SHP77 (cell line): ENCODE measurements around the gene KIF3B.
A peak's percentile ranks its signal among the peaks of the same experiment; 100 is the strongest.
"Not testable (repeated sequence)": the region's sequence is repeated elsewhere in the genome, so short reads cannot be mapped to it uniquely, and the experiment has no call there.

Experiments
- DNase-seq, 2 experiments: peaks; one replicate each; lab custom pipeline; 2025; lab: John Stamatoyannopoulos, UW

The KIF3B gene

DNA sequence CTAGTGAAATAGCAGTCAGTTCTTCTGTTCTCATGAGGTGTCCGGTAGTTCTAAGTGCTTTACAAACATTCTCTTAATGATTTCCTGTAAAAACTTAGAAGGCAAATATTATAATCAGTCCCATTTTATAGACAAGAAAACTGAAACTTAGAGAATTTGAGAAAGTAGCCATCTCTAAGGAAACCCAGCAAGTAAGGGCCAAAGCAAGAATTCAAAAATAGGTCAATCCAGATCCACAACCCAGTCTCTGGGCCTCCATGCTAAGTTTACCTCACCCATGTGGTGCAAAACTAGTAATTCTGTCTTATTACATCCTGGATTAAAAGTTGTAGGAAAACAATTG, 53.1 kb downstream of the KIF3B start:
- no peak for DNase-seq

DNA sequence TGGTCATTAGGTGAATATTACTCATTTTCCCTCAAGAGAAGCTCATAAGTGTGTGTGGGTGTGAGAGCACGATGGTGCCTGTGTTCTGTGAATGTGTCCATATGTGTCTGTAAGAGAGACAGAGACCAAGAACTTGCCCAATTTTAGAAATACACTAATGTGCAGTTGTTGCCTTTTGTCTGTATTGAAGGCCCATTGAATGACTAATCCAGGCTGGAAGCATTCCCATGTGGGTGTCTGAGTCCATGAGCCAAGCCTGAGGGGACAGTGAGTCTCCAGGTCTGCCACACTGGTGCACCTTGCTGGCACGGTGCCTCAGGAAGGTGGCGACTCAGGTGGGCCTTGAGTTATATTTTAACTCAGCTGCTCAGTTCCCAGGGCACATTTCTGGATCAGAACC, 55.2 kb downstream of the KIF3B start:
- no peak for DNase-seq

DNA sequence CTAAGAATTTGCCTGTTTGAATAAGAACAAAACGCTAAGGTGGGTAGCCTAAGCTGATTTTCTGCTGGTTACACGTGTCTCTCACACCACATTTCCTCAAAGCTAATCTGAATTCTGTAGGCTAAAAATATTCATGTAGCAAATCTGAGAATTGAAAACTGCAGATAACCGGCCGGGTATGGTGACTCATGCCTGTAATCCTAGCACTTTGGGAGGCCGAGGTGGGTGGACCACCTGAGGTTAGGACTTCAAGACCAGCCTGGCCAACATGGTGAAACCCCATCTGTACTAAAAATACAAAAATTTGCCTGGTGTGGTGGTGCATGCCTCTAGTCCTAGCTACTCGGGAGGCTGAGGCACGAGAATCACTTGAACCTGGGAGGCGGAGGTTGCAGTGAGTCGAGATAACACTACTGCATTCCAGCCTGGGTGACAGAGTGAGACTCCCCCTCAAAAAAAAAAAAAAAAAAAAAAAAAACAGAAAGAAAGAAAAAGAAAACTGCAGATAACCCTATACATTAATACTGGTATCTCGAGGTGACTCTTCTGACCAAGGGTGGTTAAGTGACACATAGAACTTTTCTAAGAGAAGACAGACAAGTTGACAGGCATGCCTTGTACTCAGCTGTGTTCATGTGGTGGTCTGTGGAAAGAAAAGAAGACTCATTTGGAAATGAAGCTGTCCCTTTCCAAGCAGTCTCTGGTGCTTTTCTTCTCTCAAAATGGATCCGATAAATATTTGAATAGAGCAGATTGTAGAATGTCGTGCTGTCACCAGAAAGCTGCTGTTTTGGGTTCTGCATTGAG, 55.9 kb downstream of the KIF3B start:
- no peak for DNase-seq

DNA sequence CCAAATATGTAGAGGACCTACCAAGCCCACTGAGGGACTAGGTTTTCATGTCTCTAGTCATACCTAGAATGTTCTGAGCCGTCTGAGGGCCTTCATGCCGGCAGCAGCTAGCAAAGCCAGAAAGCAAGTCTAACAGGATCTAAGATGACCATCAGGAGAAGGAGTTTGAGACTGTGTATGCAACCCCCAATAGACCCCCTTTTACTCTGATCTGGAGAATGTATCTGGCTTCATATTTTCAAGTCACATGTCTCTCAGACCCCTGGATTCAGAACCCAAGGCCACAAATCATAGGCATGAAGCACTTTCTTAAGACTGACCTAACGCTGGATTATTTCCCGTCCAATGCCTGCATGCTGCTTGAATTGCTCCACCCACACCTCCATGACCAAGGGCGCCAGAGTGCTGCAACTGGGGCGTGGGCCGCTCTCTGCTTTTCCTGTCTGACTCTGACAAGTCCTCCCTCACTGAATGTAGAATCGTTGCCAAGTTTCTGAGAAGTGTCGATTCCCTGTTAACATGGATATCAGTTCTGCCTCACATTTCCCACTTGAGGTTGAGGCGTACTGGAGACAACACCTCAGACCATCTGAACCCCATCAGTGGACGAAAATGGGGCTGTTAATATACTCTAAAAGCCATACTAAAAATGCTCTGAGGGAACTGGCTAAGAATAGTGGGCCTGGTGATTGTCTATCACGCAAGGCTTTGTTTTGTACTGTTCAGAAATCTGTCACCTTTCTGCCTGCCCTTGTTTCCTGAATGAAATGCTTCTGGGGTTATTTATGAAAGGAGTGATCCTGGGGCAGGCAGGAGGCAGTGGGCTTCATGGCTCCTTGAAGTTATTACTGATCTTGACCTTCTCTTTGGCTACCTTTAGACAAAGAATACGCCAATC, 56.8 kb downstream of the KIF3B start:
- no peak for DNase-seq

DNA sequence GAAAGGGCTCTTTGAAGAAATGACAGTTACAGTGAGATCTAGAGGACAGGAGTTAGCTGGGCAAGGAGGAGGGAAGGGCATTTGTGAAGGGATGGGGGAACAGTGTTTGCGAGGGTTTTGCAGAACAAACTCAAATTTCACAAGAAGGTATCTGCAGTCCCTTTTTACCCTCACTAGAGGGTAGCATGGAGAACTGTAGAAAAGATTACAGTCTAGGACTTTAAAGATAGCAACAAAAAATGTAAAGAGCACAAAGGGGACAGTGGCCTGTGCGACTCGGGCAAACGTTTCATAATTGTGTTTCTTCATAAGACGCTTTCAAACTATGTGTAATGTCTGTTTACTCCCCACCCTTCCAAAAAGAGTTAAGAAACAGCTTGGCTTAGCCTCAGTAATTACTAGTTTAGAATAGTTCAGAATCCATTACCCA, 59.5 kb downstream of the KIF3B start:
- DNase-seq: peak in 1 of 2 experiments; percentile 7

DNA sequence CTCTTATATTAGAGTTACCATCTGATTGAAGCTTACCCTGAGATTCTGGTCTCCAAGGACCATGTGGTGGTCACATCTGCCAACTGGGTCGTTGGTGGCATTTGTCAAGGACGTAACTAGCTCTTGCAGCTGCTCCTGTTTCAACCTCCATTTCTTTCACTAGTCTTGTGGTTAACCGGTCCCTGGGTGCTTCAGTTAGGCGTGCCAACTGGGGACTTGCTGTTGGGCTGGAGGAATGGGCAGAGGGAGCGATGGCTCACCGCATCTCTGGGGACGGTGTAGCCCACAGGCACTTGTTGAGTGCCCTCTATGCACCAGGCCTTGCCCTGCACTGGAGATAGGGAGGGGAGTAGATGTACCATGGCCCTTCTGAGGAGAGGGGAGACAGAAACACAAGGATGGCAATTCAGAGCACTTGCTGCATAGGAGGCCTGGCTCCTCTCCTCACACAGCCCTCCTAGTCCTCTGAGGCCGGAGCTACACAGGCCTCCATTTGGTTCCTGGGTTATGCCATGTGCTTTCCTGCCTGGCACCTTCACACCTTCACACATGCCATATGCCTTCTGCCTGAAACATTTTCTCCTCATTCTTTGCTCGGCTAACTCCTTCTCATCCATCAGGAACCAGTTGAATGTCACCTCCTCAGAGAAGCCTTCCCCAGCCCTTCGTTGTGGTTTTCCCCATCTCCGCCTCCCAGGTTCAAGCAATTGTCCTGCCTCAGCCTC, 60.6 kb downstream of the KIF3B start:
- no peak for DNase-seq

DNA sequence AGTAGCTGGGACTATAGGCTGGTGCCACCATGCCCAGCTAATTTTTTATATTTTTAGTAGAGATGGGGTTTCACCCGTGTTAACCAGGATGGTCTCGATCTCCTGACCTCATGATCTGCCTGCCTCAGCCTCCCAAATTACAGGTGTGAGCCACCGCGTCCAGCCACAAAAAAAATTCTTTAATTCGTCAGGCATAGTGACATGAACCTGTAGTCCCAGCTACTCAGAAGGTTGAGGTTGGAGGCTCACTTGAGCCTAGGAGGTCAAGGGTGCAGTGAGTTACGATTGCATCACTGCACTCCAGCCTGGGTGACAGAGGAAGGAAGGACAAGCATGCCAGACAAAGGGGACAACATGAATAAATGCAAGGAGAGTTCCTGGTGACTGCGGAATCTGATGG, 61.2 kb downstream of the KIF3B start:
- DNase-seq: no peak

DNA sequence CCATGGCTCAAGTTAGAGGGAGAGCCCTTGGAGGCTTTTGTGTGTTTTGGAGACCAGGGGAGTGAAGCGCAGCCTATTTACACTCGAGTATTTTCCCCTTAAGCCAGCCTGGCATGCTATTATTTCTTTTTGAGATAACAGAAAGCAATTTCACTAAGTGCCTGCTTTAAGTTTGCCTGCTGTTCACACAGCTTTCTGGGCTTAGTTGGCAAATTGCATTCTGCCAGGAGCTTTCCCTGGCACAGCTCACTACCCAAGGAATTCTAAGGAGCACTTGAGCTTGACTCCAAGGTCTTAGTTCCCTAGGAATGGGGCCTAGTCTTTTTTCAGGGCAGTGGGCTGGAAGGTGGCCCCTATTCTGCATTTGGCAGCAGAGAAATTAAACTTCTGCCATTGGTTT, 61.7 kb downstream of the KIF3B start:
- DNase-seq: no peak

DNA sequence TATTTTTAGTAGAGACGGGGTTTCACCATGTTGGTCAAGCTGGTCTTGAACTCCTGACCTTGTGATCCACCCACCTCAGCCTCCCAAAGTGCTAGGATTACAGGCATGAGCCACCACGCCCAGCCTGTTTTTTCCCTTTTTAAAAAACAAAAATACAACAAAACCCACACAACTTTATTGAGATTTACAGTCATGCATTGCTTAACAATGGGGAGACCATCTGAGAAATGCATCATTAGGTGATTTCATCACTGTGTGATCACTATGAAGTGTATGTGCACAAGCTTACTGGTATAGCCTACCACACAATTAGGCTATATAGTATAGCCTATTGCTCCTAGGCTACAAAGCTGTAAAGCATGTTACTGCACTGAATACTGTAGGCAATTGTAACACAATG, 63.6 kb downstream of the KIF3B start:
- DNase-seq: not testable (repeated sequence)

DNA sequence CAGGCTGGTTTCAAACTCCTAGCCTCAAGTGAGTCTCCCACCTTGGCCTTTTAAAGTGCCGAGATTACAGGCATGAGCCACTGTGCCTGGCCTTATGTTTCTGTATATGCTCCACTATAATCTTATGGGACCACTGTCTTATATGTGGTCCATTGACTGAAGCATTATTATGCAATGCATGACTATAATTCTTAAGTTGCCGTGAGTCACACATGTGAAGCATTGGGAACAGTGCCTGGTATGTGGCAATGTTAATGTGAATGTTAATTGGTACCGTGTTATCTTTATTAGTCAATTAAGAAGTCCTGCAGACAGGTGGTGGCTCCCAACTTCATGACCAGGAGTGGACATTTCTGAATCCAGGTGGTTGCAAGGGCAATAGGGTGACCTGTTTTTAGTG, 66.0 kb downstream of the KIF3B start:
- DNase-seq: no peak

DNA sequence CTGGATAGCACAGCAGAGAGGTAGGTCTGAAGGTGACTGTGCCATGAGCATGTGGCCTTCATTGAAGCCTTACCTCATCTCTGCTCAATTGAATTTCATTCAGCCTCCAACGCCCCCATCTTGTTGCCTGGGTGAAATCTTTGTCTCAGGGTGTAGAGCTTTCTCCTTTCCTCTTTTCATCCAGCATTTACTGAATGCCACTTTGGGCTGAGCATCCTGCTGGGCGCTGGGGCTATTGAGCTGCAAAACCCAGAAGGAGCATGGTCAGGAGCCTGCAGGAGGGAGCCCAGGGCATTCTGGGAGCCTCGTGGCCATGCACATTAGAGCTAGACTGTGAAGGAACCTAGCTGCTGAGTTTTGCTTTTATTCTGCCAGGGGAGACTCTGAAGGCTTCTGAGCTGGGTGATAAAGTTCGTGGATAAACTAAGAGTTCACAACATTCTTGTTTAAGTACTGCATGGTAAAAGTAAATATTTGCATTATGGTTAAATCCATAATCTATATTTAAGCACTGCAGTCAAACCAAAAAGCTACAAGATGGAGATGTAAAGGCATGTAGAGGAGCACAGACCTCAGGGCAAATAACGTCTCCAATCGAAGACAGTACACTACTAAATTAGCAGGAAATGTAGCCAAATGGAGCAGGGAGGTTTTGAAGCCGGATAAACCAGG, 67.5 kb downstream of the KIF3B start:
- DNase-seq: no peak

DNA sequence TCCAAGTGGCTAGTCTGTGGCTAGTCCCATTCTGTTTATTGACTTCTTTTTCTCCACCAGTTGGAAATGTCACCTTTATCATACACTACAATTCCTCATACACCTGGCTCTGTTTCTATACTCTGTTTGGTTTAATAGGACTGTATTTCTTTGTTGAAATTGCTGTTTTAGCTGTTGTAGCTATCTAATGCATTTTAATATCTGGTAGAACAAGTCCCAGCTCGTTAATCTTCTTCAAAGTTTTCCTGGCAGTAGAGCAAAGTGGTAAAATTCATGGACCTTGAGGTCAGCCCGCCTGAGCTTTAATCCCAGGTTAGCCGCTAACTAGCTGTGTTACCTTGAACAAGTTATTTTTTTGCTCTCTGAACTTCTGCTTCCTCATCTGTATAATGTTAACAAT, 70.8 kb downstream of the KIF3B start:
- DNase-seq: no peak

DNA sequence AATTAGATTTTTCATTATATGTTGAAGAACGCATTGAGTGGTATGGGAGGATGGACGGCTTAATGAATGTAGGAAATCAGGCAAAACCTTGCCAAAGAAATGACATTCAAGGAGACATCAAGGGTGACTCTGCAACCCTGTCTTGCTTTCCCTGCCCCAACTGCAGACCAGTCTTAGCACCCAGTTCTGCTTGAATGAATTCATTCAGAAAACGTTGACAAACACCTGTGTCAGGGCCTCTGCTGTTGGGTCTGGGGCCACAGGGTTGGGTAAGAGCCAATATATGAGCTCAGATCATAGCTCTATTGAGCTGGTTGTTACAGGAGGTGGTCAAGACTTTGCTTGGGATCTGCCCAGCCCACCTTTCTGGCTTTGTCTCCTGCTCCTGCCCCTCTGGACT, 73.0 kb downstream of the KIF3B start:
- DNase-seq: no peak

DNA sequence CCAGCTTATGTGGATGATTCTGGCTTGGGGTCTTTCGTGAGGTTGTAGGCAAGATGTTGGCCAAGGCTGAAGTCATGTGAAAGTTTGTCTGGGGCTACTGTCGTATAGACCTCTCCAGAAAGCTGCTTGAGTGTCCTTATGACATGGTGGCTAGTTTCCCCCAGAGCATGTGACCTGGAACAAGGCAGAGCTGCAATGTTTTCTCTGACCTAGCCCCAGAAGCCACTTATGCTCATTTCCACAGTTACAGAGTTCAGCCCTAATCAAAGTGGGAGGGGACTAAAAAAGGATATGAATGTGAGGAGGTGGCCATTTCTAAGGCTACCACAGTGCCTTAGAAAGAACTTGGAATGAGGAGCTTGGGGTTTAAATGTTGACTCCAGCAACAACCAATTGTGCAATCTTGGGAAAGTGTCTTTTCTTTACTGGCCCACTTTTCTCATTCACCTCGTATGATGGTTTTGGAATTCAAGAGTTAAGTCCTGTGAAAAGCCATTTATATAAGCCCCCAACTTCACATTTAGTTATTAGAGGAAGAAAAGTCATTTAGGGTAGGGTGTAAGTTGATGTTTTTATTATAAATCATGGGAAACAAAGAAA, 74.8 kb downstream of the KIF3B start:
- no peak for DNase-seq

DNA sequence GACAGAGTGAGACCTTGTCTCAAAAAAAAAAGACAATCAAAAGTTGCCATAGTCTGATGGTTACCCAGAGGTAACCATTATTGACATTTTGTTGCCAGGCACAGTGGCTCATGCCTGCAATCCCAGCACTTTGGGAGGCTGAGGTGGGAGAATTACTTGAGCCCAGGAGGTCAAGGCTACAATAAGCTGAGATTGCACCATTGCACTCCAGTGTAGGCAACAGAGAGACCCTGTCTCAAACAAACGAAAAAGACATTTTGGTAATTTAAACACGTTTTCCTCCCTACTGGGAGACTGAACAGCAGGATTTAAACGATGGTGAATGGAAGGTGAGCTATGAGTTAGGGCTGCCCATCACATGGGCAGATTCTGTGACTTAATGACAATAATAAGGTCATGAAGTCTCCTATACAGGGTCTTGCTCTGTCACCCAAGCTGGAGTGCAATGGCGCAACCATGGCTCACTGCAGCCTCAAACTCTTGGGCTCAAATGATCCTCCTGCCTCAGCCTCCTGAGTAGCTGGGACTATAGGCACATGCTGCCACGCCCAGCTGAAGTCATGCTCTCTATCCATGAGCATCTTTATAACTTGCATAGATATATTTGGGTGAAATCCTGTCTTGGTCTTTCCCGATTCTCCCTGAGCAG, 76.5 kb downstream of the KIF3B start:
- no peak for DNase-seq

DNA sequence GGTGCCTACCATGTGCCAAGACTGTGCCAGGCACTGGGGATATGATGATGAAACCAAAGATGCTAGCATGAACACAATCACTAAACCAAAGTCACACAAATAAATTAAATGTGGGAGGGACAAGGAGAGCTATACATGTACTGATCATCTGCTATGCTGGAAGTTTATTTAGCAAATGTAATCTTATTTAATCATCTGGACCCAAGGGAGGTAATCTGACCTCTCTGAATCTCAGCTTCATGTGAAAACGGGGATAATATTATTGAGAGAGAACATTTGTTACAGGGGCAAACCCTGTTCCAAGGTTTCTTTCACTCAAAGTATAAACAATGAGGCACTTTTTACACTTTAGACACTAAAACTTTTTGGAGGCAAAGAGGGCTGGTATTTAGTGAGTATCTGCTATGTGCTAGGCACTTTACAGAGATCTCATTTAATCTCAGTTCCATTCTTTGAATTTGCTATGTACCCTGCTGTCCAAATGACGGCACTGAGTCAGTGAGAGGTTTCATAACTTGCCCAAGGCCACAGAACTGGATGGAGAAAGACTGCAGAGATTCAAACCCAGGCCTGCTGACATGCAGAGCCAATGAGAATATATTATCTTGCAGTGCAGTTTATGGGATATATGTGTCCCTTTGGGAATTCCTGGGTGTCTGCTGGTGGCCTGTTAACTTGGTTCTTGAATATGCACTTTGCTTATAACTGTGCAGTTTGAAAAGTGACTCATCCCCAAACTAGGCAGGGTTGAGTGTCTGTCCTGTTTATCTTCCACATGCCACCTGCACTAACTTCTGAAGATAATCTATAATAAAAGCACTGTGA, 77.4 kb downstream of the KIF3B start:
- DNase-seq: no peak

DNA sequence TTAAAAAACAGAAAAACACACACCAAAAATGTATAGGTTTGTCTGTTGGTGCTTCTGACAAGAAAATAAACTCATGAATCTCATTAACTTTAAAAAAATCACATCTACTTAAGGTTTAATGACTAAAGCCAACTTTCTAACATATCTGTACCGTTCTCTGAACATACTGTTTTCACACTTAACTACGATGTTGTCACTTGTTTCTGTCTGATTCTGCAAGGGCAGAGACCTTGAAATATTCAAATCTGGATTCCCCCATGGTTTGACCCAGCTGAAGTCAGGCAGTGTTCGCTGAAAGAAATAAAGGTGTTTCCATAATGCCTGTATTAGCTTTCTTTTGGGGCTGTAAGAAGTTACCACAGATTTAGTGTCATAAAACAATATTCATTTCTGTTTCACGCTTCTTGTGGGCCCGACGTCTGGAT, 78.0 kb downstream of the KIF3B start:
- DNase-seq: no peak

DNA sequence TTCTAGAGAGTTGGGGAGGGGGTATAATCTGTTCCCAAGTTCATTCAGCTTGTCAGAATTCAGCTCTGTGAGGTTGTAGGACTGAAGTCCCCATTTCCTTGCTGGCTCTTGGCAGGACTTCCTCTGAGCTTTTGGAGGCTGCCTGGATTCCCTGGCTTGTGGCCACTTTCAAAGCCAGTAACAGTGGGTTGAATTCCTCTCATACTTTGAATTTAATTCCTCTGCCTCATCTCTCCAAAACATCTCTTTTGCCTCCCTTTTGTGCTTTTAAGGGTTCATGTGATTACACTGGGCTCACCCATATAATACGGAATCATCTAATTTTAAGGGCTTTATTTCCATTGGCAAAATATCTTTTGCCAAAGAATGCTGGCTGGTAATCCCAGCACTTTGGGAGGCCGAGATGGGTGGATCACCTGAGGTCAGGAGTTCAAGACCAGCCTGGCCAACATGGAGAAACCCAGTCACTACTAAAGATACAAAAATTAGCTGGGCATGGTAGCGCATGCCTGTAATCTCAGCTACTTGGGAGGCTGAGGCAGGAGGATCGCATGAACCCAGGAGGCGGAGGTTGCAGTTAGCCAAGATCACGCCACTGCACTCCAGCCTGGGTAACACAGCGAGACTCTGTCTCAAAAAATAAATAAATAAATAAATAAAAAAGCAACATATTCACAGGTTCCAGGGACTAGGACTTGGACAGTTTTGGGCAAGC, 78.6 kb downstream of the KIF3B start:
- not testable (repeated sequence) for DNase-seq

DNA sequence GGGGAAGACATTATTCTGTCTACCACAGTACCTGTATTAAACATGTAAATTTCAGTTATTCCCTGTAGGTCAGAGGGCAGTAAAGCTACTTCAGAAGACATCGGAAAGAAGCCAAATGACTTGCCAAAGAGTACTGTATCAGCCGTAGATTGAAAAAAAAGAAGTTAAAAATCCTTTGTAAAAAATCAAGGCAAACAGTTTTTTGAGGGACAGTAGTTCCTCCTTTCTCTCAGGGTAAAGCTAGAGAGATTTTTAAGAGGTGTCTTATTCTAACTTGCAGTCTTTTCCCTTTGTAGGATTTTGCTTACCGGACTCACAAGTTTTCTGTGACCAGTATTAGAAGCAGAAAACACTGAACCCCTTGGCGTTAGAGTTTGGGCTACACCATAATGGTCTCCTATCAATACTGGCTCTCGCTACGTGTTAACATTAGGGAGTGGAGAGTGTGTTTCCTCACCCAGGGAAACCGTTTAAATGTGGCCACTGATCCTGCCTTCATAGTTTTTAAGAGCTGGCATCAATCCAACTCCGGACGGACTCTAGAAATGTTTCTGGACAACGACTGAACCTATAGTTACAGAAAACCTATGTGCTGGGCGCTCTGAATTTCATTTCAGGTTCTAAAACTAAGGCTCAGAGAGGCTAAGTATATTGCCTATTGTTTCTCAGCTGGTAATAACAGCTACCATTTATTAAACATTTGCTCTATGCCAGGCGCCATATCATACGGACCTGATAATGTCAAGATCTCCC, 79.3 kb downstream of the KIF3B start:
- peak; percentile 20 to 36 for DNase-seq
